Hematopoietic multipotent progenitor cell treated with erythropoietin and hydrocortisone succinate and interleukin-3 and kit ligand, for 15 days (in vitro differentiated cells): ENCODE results near the gene SARS2.

Experiments
- DNase-seq: peaks from one replicate; pipeline ENCODE4 v3.0.0-alpha.2; 2015; ENCODE audit warnings: low spot score

Gene SARS2

GRCh38 chr19:38917921-38918491 lies 12.6 kb downstream of the SARS2 start:
- peak; percentile 14 for DNase-seq

DNA sequence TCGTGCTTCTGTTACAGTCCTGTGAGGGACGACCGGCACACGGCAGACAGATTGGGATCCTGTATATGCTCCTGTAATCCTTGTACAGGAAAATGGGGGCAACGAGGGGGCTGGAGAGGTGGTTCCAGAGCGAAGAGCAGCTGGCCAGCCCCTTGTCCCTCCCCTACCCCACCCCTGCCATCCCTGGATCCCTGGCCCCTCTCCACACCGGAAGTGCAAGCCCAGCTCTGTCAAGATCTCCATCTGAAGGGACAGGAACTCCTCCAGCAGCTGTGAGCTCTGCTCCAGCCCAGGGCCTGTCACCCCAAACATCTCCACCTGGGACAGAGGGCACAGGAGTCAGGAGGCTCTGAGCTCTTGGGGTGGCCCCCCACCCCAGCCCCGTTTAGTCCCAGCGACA lies 13.0 kb downstream of the SARS2 start:
- no peak for DNase-seq

GRCh38 chr19:38915329-38916321 lies 14.9 kb downstream of the SARS2 start:
- no peak for DNase-seq

DNA sequence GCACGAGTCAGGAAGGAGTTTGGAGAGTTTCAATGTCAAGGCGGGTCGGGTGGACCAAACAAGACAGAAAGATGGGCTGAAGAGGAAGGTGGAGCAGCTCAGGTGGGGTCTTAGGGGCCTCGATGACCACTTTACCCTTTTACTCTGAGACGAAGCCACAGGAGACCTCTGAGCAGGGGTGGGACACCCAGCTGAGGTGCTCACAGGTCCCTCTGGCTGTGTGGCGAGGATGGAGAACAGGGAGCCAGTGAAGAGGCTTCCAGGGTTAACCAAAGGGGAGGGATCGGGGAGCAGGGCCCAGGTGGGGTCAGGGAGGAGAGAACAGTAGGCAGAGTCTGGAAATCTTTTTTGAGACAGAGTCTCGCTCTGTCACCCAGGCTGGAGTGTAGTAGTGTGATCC lies 16.6 kb downstream of the SARS2 start:
- DNase-seq = no peak

DNA sequence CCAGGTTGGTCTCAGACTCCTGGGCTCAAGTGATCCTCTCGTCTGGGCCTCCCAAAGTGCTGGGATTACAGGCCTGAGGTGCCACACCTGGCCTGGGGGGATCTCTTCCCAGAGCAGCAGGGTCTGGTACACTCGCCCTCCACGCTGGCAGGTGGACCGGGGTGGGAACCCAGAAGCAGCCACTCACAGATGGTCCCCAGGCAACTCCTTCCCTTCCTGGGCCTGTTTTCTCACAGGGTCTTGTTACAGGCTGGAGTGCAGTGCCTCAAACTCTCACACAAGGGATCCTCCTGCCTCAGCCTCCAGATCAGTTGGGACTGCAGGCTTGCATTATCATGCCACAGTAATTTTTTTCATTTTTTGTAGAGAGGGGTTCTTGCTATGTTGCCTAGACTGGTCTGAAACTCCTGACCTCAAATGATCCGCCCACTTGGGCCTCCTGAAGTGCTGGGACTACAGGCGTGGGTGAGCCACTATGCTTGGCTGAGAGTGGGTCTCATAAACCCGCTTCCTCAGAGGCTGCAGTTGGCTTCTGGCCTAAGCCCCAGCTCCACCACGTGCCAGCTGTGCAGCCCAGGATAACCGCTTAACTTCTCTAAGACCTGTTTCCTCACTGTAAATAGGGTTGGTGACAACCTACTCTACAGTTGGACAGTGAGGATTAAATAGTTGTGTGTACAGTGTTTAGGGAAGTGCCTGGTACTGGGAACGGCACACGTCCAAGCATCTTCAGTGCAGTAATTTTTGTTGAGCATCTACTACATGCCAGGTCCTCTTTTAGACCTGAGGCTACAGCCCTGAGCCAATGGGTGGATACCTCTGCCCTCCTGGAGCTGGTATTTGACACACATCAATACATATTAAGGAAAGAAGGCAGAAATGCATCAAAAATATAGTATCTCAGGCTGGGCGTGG lies 17.7 kb downstream of the SARS2 start:
- DNase-seq = no peak

DNA sequence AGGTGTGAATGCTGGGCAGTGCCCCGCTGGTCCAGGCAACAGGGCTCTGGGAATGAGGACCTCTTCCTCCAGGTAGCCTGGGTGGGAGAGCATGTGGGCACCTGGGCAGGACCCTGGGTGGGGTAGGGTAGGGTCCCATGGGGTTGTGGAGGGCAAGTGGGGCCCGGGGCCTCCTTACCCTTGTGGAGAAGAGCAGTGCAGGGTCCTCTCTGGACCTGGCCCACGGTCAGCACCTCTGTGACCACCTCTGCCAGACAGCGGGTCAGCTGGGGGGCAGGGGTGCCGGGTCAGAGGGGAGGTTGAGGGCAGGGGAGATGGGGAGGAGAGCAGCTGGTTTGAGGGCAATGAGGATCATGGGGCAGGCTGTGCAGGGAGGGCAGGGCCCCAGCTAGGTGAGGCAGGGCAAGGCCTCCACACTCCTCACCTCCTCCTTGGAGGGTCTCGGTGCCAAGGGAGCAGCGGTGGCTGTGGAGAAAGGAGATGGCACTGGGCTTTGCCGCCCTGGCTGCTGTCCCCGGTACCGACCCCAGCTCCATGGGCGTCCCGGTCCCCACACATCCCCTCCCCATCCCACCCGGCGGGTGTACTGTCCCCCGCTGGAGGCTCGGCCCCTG lies 19.1 kb downstream of the SARS2 start:
- DNase-seq = no peak

- DNase-seq = no peak
These were observed 20.1 kb downstream of the SARS2 start for GRCh38 chr19:38910488-38910887.

- no peak for DNase-seq
These were observed 21.7 kb downstream of the SARS2 start for GRCh38 chr19:38908911-38909310.

GRCh38 chr19:38907670-38908069 lies 22.9 kb downstream of the SARS2 start:
- no peak for DNase-seq

DNA sequence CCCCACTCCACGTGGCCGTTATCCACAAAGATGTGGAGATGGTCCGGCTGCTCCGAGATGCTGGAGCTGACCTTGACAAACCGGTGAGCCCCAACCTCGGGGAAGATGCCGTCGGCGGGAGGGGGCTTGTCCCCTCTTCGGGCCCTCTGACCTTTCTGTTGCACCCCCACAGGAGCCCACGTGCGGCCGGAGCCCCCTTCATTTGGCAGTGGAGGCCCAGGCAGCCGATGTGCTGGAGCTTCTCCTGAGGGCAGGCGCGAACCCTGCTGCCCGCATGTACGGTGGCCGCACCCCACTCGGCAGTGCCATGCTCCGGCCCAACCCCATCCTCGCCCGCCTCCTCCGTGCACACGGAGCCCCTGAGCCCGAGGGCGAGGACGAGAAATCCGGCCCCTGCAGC lies 23.3 kb downstream of the SARS2 start:
- no peak for DNase-seq

- DNase-seq = no peak
These were observed 24.9 kb downstream of the SARS2 start for GRCh38 chr19:38905620-38906019.

GRCh38 chr19:38904581-38905539 lies 25.7 kb downstream of the SARS2 start:
- no peak for DNase-seq

DNA sequence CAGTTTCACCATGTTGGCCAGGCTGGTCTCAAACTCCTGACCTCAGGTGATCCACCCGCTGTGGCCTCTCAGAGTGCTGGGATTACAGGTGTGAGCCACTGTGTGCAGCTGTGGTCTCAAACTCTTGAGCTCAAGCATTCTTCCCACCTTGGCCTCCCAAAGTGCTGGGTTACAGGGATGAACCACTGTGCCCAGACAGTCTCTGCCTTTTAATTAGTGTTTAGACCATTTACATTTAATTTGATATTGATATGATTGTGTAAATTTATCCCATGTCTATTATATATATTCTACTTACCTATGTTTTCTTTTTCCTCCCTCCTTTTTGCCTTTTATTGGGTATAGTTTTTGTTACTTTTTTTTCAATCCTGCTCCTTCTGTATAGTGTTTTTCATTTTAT lies 28.9 kb downstream of the SARS2 start:
- no peak for DNase-seq

- no peak for DNase-seq
These were observed 29.8 kb downstream of the SARS2 start for GRCh38 chr19:38900743-38901190.

GRCh38 chr19:38900202-38900629 lies 30.3 kb downstream of the SARS2 start:
- no peak for DNase-seq

GRCh38 chr19:38899447-38900201 lies 30.9 kb downstream of the SARS2 start, which contains the start of the genes NFKBIB and SIRT2:
Gene NFKBIB (plus strand): TSS chr19:38899969. CDS start chr19:38900033, 64 bp downstream.
Gene SIRT2 (minus strand): TSS chr19:38899618. CDS start chr19:38899521, 97 bp downstream.
- peak; percentile 100 for DNase-seq

DNA sequence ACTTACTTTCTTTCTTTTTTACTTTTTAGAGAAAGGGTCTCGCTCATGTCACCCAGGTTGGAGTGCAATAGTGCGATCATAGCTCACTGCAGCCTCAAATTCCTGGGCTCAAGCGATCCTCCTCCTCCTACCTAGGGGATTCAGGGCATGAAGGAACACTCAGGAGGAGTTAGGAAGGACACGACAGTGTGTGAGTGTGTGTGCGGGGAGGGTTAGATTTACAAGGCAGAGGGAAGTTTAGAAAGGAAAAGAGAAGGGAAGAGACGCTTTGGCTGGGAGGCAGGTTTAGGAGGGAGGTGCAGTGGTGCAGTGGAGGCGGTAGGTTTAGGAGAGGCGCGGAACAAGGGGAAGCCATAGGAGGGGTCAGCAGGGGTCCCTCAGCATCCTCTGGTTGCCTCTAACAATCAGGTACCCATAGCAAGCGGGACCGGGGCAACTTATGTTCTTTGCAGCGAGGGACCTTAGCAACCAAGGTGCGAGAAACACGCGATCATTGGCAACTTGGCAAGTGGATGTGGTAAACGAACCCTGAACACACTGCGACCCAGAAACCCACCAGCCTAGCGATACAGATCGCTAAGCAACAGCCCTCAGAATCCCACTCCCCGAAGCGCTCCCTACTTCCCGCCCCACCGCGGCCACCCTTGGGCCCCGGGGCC lies 31.6 kb downstream of the SARS2 start:
- no peak for DNase-seq

DNA sequence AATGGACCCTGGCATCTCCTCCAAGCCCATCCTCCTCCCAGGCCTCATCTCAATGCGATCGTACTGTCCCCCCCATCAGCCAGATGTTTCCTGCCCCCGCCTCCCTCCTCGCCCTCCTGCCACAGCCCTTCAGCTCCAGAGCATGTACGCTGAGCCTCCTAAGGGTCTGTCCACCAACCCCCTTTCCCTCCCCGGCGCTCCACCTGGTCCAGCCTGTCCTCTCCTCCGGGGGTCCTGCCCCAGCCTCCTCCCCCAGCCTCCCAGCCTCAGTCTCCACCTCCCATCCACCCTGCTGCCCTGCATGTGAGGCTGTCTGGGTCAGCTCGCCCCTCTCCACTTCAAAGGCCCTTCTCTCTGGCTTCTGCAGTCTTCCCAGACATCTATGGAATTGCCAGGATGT lies 35.6 kb downstream of the SARS2 start:
- no peak for DNase-seq

- no peak for DNase-seq
These were observed 37.2 kb downstream of the SARS2 start for GRCh38 chr19:38893341-38893771.
